GM21786 (cell line): Measurements from ENCODE around the gene GATM.
A peak's percentile ranks its signal among the peaks of the same experiment; 100 is the strongest.

Experiments
- ATAC-seq: cut with Tn5 transposase; IDR thresholded peaks from one replicate; pipeline ENCODE4 v1.9.1; 2021; ENCODE audit not compliant: unreplicated experiment

The GATM gene, protein sequence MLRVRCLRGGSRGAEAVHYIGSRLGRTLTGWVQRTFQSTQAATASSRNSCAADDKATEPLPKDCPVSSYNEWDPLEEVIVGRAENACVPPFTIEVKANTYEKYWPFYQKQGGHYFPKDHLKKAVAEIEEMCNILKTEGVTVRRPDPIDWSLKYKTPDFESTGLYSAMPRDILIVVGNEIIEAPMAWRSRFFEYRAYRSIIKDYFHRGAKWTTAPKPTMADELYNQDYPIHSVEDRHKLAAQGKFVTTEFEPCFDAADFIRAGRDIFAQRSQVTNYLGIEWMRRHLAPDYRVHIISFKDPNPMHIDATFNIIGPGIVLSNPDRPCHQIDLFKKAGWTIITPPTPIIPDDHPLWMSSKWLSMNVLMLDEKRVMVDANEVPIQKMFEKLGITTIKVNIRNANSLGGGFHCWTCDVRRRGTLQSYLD

DNA sequence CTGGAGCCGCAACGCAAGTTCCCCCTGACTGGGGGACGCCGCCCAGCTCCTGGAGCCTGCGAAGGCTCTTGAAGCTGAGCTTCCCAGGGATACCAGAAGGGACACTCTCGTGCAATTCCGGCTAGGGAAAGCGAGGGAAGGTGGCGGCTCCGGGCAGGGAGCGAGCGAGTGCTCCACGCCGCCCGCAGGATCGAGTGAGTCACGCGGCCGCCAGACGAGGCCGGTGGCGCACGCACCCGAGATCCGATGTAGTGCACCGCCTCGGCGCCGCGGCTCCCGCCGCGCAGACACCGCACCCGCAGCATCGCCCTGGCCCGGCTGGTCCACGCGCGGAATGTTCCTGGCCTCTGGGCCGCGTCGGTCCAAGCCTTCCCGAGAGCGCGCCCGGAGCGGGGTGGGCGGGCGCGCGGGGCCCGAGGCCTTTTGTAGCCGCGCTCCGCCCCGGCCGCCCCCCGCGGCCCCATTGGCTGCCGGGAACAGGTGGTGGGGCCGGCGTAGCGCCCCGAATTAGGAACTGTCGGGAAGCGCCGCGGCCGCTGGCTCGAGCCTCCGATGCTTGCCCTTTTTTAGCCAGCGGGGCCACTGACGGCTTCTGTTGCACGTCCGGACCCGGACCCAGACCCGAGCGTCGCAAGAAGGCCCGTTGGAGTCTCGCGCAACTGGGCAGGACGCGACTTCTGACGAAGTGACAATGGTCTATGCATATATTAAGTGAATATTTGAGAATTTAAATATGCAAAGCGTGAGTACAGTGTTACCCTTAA lies at the start of gene GATM:
TSS of gene GATM (minus strand) at position 396 of the 764 bp plus-strand sequence. CDS start at position 305, 91 bp downstream.
- peak; percentile 79 for ATAC-seq

DNA sequence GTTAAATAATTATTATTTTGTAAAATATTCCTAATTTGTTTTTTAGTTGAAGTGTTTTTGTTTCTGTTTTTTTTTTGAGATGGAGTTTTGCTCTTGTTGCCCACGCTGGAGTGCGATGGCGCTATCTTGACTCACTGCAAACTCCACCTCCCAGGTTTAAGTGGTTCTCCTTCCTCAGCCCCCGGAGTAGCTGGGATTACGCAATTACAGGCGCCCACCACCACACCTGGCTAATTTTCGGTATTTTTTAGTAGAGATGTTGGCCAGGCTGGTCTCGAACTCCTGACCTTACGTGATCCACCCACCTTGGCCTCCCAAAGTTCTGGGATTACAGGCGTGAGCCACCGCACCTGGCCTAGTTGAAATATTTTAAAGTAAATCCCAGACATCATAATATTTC lies 48.7 kb upstream of the GATM start:
- ATAC-seq: no peak

DNA sequence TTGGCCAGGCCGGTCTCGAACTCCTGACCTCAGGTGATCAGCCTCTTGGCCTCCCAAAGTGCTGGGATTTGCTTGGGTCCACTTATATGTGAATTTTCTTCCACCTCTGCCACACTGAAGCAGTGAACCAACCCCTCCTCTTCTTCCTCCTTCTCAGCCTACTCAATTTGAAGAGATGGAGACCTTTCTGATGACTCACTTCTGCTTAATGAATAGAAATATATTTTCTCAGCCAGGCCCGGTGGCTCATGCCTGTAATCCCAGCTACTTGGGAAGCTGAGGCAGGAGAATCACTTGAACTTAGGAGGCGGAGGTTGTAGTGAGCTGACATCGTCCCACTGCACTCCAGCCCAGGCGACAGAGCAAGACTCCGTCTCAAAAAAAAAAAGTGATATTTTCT lies 46.8 kb upstream of the GATM start:
- no peak for ATAC-seq

DNA sequence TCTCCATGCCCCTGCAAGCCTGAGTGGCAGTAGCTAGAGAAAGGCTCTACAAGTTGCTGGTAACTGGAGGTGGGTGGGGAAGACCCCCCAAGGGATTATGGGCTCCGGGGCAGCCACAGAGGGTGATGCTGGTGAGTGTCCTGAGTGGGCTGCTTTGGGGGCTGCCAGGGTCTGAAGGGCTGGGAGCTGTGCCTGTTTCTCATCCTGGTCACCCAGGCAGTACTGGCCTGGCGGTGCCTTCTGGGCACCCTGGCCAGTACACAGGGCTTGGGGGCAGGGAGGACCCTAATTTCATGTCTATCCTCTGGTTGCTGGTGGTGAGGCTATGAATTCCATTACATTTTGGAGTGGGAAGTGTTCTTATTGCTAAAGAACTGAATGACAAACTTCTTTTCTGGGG lies 46.1 kb upstream of the GATM start:
- ATAC-seq: no peak

DNA sequence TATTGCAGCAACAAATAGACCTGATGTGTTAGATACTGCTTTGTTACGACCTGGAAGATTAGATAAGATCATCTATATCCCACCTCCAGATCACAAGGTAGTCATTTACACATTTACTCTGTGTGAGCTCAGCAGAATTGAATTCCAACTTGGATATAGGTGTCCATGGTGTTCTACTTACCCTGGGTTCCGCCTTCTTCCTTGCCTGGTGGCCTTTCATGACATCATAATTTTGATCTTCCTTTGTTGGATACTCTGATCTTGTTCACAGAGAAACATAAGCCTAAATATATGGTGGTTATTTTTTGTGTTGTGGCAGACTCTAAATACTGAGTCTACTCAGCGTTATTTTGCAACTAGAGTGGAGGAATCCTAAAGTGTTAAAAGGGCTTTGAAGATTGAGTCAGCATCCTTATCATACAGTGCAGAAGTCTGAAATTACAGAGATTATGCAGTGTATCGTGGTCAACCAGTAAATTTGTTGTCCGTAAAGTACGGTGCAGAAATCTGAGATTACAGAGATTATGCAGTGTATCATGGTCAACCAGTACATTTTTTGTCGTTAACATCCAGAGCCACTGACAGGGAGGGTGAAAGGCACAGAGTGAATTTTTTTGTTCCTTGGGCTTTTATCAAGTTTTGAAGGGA lies 39.1 kb upstream of the GATM start:
- no peak for ATAC-seq

DNA sequence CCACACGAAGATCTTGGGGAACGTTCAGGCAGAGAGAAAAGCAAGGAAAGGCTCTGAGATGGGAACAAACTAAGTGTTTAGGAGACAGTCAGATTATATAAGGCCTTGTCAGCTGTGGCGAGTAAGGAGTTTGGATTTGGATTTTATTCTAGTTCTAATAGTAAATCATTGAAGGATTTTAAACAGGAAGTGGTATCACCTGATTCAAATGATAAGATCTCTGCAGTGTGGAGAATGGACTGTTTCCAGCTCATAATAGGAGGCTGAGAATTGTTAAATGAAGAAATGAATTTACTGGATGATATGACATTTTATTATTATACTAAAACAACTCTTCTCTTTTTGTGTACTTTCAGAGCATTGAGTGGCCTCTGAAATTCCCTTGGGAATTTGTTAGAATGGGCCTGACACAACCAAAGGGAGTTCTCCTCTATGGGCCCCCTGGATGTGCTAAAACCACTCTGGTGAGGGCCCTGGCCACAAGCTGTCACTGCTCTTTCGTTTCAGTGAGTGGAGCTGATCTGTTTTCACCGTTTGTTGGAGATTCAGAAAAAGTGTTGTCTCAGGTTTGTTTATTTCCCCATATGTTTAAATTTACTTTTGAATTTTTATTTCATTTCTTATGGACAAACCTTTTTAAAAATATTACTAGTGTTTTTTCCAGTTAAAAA lies 36.0 kb upstream of the GATM start:
- no peak for ATAC-seq

DNA sequence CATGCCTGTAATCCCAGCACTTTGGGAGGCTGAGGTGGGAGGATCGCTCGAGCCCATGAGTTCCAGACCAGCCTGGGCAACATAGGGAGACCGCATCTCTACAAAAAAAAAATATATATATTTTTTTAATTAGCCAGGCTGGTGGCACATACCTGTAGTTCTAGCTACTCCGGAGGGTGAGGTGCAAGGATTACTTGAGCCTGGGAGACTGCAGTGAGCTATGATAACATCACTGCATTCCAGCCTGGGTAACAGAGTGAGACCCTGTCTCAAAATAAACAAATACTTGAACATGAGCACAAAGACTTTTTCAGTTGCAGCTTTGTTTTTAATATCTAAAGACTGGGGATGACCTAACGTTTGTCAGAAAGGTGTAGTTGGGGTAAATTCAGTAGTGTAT lies 31.3 kb upstream of the GATM start:
- no peak for ATAC-seq

DNA sequence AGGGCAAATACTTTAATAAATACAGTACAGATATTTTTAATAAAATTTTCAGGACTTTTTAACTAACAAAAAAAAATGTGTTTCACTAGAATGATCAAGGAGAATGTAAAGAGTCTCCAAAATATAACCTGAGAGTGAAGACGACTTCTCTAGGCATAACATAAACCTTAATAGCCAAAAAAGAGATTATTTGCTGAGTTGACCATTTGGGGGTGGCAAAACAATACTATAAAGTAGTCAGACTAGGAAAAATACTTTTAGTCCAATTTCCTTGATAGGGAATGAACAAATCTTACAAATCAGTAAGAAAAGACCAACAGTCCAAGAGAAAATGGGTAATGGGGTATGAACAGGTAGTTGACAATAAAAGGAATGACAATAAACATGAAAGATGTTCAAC lies 29.4 kb upstream of the GATM start:
- ATAC-seq: no peak

DNA sequence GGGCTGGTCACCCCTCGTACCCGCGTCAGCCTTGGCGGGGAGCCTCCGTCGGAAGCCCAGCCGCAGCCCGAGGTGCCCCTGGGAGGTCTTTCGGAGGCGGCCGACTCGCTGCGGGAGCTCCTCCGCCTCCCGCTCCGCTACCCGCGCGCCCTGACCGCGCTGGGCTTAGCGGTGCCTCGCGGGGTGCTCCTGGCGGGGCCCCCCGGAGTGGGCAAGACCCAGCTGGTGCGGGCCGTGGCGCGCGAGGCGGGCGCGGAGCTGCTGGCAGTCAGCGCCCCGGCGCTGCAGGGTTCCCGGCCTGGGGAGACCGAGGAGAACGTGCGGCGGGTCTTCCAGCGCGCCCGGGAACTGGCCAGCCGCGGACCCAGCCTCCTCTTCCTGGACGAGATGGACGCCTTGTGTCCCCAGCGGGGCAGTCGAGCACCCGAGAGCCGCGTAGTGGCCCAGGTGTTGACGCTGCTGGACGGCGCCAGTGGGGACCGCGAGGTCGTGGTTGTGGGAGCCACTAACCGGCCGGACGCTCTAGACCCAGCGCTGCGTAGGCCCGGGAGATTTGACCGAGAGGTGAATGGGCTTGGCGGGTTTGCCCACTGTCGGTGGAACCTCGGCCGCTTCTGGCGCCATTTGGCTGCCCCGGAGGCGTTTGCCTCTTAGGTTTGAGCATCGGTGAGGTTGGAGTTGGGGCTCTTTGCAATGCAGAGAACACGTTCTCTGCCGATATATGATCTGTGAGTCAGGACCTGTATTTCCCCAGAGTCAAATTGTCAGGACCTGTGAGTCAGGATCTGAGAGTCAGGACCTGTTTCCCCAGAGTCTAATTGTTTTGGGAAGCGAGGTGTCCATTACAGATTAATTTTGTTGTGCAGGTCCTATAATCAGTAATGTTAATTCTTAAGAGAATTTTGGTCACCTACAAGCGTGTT lies 24.9 kb upstream of the GATM start:
- ATAC-seq: peak; percentile 24

DNA sequence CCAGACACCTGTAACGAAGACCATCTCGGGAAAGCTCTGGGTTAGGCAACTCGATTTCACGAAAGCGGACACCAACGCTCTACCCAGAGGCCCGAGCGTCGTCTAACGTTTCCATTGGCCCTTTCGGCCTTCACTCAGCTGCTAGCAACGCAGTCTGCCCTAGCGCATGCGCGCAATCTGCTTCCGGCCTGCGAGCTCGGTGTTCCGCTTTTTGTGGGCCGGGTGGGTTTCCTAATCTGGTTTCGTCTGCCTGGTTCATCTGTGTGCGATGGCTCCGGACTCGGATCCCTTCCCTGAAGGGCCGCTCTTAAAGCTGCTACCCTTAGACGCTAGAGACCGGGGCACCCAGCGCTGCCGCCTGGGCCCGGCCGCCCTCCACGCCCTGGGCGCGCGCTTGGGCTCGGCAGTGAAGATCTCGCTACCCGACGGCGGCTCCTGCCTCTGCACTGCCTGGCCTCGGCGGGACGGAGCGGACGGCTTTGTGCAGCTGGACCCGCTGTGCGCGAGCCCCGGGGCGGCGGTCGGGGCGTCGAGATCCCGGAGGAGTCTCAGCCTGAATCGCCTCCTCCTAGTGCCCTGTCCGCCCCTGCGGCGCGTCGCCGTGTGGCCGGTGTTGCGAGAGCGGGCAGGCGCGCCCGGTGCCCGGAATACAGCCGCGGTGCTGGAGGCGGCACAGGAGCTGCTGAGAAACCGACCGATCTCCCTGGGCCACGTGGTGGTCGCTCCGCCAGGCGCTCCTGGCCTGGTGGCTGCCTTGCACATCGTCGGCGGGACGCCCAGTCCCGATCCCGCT lies 24.0 kb upstream of the GATM start:
- ATAC-seq: peak; percentile 87

DNA sequence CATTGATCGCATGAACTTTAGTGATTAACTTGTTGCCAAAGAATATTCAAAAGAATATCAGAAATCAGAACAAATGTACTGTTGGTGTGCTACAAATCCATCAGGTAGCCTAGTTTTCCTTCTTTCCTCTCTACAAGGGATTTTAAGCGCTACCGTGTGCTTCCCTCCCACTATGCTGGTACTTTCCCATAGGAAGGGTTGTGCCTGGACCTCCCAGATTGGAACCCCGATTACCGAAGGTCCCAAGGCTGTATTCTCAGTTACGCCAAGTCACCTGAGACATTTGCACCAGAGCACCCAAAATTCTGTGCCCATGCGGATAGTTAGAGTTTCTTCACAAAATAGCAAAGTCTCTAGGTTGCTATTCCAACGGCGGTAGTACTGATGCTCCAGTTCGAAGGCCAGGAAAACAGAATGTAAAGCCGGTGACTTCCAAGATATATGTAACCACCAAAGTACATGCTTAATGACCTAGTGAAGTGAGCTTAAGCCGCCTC lies 23.4 kb upstream of the GATM start:
- ATAC-seq: no peak

DNA sequence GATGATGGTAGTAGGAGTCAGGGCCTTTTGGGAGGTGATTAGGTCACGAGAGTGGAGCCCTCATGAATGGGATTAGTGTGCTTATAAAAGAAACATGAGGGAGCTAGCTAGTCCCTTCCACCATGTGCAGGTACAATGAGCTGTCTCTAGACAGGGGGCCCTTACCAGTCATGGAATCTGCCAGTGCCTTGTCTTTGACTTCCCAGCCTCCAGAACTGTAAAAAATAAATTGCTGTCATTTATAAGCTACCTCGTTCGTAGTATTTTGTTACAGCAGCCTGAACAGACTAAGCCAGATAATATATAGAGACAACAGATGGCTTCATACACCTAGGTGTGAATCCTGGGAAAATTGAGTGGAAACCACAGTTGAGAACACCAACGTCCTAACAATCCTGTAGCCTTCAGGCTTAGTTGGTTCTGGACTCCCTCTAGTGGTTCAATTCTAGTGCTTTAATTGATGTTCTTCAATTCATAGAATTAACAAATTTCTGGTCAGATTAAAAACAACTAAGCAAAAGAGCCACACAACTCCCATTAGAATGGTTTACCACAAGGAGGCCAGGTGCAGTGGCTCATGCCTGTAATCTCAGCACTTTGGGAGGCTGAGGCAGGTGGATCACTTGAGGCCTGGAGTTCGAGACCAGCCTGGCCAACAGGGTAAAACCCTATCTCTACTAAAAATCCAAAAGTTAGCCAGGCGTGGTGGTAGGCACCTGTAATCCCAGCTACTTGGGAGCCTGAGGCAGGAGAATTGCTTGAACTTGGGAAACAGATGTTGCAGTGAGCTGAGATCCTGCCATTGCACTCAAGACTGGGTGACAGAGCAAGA lies 21.3 kb upstream of the GATM start:
- ATAC-seq: no peak

DNA sequence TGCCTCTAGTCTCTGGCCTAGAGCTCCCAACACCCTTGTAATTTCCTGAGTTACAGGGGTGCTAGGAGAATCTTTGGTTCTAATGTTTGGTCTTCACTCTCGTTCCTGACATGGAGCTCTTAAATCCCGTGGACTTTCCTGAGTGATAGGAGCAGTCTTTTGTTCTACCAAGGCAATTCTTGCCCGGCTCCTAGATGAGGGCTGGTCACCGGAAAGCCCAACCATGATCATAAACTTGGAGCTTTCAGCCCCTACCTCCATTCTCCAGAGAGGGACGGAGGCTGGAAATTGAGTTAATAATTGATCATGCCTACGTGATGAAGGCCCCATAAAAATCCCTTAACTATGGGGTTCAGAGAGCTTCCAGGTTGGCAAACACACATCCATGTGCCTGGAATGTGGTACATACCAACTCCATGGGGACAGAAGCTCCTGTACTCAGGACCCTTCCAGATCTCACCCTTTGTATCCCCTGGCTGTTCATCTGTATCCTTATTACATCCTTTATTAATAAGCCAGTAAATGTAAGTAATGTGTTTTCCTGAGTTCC lies 18.8 kb upstream of the GATM start:
- no peak for ATAC-seq

DNA sequence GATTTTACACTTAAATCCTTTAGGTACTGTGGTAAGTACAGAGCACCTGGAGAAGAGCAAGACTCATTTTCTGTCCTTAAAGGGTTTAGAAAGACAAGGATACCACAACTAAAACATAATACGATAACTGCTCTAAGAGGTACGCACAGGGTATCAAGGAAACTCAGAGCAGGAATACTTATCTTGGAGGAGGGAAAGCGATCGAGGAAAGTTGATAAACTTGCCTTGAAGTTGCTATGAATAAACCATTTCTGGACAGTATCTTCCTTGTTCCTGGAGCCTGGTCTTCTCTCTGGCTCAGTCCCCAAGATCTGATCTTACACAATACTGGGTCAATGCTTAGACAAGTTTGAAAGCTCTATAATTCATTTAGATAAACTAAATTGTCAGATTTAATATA lies 17.6 kb upstream of the GATM start:
- no peak for ATAC-seq

DNA sequence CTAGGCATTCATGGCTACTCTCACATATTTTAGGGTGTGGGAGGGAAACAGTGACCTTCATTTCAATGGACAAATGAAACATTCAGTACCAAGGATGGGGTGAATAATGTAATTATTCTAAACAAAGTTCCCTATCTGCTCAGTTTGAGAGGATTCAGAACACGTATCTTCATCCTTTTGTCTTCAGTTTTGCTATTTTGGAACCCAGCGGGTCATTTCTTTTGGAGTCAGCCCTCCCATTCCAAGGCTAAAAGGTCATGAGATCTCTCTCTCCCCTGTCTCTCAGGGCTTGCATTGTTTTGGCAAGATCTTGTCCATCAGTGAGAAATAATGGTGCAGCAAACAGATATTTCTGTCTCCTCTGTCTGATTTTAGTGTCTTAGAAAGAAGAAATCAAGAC lies 16.3 kb upstream of the GATM start:
- ATAC-seq: no peak

DNA sequence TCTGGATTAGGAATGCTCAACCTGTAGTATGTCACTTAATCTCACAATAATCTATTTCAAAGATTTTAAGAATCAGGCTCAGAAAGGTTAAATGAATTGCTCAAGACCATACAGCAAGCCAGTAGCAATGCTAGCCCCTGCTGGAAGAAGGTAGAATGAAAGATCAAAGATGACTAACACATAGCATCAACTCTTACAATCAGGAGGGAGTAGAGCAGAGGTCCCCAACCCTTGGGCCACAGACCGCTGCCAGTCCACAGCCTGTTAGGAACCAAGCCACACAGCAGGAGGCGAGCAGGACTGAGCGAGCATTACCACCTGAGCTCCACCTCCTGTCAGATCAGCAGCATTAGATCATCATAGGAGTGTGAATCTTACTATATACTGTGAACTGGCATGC lies 15.5 kb upstream of the GATM start:
- ATAC-seq: no peak

DNA sequence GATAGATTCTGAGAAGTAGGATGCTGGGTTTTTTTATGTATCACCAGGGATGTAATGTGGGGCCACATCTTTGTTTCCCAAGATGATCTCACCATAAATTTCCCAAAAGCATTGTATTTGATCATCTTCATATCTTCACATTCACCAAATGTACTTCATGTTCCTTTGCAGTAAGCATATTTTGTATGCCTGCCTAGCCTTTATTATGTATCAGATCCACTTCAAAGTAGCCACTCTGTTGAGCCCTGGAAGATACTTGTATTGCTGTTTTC lies 14.2 kb upstream of the GATM start:
- ATAC-seq: no peak
